Right lobe of liver (tissue), 4 donors: ENCODE measurements around the gene FAM13A.

Source experiments
- POLR2A ChIP-seq: fragments of 450-650 bp; IDR thresholded peaks from one replicate; pipeline ENCODE4 v1.6.1; 2017; ENCODE audit warnings: antibody characterized with exemption, mild to moderate bottlenecking
- TF ChIP-seq, protein P1 (sequence below), 4 donors: fragments of 200-600 bp in 3 of 4; fragments of 450-650 bp in 1 of 4; IDR thresholded peaks; one replicate each; pipeline versions ENCODE4 v1.5.1 to v1.8.0; 2016 to 2022; ENCODE audit warnings: antibody characterized with exemption in 4 of 4, mild to moderate bottlenecking in 2 of 4
- donor health status: DM: no; HTN: no; CAD: no.
- donor health status: DM: no; HTN: no; CAD: no.
- donor health status: DM: no; HTN: yes; CAD: no.

DNA sequence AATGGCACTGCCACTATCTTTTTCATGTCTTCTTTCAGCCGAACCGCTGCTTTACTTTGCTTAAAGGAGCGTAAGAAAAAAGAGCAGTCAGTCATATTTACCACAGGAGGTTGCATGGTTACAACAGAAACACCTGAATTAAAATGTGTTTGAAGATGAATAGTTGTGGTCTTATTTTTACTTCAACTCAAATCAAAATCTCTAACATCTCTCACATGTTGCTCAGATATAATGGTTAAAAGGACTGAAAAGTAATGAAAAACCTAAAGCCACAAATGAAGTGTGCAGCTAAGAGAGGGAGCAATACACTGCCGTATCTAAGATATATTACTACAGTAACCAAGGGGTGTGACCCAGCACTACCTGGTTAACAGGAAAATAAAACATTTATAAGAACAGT is 27.4 kb downstream of the FAM13A start:
- no peak for TF ChIP-seq POLR2A
- TF ChIP-seq, protein P1, sequence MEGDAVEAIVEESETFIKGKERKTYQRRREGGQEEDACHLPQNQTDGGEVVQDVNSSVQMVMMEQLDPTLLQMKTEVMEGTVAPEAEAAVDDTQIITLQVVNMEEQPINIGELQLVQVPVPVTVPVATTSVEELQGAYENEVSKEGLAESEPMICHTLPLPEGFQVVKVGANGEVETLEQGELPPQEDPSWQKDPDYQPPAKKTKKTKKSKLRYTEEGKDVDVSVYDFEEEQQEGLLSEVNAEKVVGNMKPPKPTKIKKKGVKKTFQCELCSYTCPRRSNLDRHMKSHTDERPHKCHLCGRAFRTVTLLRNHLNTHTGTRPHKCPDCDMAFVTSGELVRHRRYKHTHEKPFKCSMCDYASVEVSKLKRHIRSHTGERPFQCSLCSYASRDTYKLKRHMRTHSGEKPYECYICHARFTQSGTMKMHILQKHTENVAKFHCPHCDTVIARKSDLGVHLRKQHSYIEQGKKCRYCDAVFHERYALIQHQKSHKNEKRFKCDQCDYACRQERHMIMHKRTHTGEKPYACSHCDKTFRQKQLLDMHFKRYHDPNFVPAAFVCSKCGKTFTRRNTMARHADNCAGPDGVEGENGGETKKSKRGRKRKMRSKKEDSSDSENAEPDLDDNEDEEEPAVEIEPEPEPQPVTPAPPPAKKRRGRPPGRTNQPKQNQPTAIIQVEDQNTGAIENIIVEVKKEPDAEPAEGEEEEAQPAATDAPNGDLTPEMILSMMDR (IDR thresholded peaks at IDR 0.05), result no peak
